HEK293 (cell line): Measurements from ENCODE around the gene CSF2RB.

Source experiments
- CTCF ChIA-PET: fragments of 350-600 bp; formaldehyde crosslinking; extraction: SDS; loops from one replicate; lab custom pipeline; 2021; ENCODE audit warnings: antibody characterized with exemption; lab: Yijun Ruan, JAX
- POLR2A ChIA-PET: fragments of 300-600 bp; formaldehyde crosslinking; extraction: SDS; loops from one replicate; lab custom pipeline; 2020; ENCODE audit warnings: antibody characterized with exemption, inconsistent platforms; lab: Yijun Ruan, JAX
- H3K27ac ChIP-seq: fragments of 200-500 bp; sonication (Bioruptor generic); 2 replicates; pipeline ENCODE4 v1.5.1; 2014; ENCODE audit warnings: low read depth, low read length, control low read depth, inconsistent platforms; ENCODE audit errors: extremely low read depth
- H3K36me3 ChIP-seq, 2 experiments: fragments of 200-500 bp in 1 of 2; sonication (Bioruptor generic) in 1 of 2; 1 replicate in 1 of 2; 2 replicates in 1 of 2; pipeline ENCODE4 v1.5.1; 2014 to 2017; ENCODE audit warnings: inconsistent platforms in 2 of 2, low read length in 2 of 2; ENCODE audit not compliant: control insufficient read depth in 2 of 2, insufficient read depth in 1 of 2
- H3K4me1 ChIP-seq: fragments of 200-500 bp; sonication (Bioruptor generic); 2 replicates; pipeline ENCODE4 v1.5.1; 2014; ENCODE audit warnings: mild to moderate bottlenecking, low read length, inconsistent platforms; ENCODE audit not compliant: control insufficient read depth, insufficient read depth
- H3K4me3 ChIP-seq: 2 replicates; pipeline ENCODE4 v1.5.1; 2011; ENCODE audit warnings: low read depth, mild to moderate bottlenecking, control low read depth, low read length, moderate library complexity
- H3K9me3 ChIP-seq: fragments of 200-500 bp; sonication (Bioruptor generic); 2 replicates; pipeline ENCODE4 v1.5.1; 2014; ENCODE audit warnings: low read depth, low read length, inconsistent platforms; ENCODE audit not compliant: control insufficient read depth, insufficient read depth
- IKZF3 ChIP-seq: fragments of 450-650 bp; IDR thresholded peaks from 2 replicates; pipeline ENCODE4 v1.5.0; 2018; ENCODE audit warnings: missing biosample characterization, mild to moderate bottlenecking, missing genetic modification characterization, moderate library complexity
- MEIS1 ChIP-seq: sonication (generic); formaldehyde crosslinking; IDR thresholded peaks from 2 replicates; pipeline ENCODE4 v1.8.1; 2022; ENCODE audit warnings: missing genetic modification reagents, mild to moderate bottlenecking, borderline replicate concordance
- REPIN1 ChIP-seq: fragments of 450-650 bp; formaldehyde crosslinking; IDR thresholded peaks from 2 replicates; pipeline ENCODE4 v1.5.1; 2017; ENCODE audit warnings: missing biosample characterization, missing genetic modification characterization, low read depth
- SCRT1 ChIP-seq: fragments of 450-650 bp; formaldehyde crosslinking; IDR thresholded peaks from 2 replicates; pipeline ENCODE4 v1.5.1; 2016; ENCODE audit warnings: missing biosample characterization, missing genetic modification characterization, borderline replicate concordance
- ZNF148 ChIP-seq: fragments of 450-650 bp; formaldehyde crosslinking; IDR thresholded peaks from 2 replicates; pipeline ENCODE4 v1.5.0; 2017; ENCODE audit warnings: missing biosample characterization, missing genetic modification characterization, borderline replicate concordance
- ZNF211 ChIP-seq: fragments of 450-650 bp; formaldehyde crosslinking; IDR thresholded peaks from 2 replicates; pipeline ENCODE4 v1.5.1; 2016; ENCODE audit warnings: low read depth, missing biosample characterization, missing genetic modification characterization
- ZNF449 ChIP-seq: fragments of 450-650 bp; formaldehyde crosslinking; IDR thresholded peaks from 2 replicates; pipeline ENCODE4 v1.5.1; 2017; ENCODE audit warnings: missing biosample characterization, mild to moderate bottlenecking, missing genetic modification characterization, moderate library complexity
- ZNF518A ChIP-seq: fragments of 450-650 bp; formaldehyde crosslinking; conservative IDR thresholded peaks from 2 replicates; pipeline ENCODE4 v1.5.1; 2016; ENCODE audit warnings: low read depth, missing biosample characterization, missing genetic modification characterization
- ZNF521 ChIP-seq: fragments of 450-650 bp; formaldehyde crosslinking; IDR thresholded peaks from 2 replicates; pipeline ENCODE4 v1.5.1; 2017; ENCODE audit warnings: missing biosample characterization, mild to moderate bottlenecking, missing genetic modification characterization
- ZNF658 ChIP-seq: fragments of 450-650 bp; formaldehyde crosslinking; IDR thresholded peaks from 2 replicates; pipeline ENCODE4; 2016; ENCODE audit warnings: missing biosample characterization, missing genetic modification characterization
- ZNF768 ChIP-seq: fragments of 450-650 bp; formaldehyde crosslinking; IDR thresholded peaks from 2 replicates; pipeline ENCODE4 v1.5.1; 2018; ENCODE audit warnings: missing biosample characterization, mild to moderate bottlenecking, missing genetic modification characterization
- ZNF843 ChIP-seq: fragments of 450-650 bp; formaldehyde crosslinking; IDR thresholded peaks from 2 replicates; pipeline ENCODE4 v1.5.1; 2016; ENCODE audit warnings: missing biosample characterization, missing genetic modification characterization
- TF ChIP-seq, protein P1 (sequence below): fragments of 450-650 bp; formaldehyde crosslinking; IDR thresholded peaks from 2 replicates; pipeline ENCODE4 v1.5.1; 2016; ENCODE audit warnings: missing biosample characterization, missing genetic modification characterization
- TF ChIP-seq, protein P2 (sequence below): fragments of 450-650 bp; formaldehyde crosslinking; optimal IDR thresholded peaks from 2 replicates; pipeline ENCODE3; 2016; ENCODE audit warnings: missing biosample characterization, mild to moderate bottlenecking, missing genetic modification characterization
- TF ChIP-seq, protein P3 (sequence below): fragments of 450-650 bp; formaldehyde crosslinking; conservative IDR thresholded peaks from 2 replicates; pipeline ENCODE4 v1.5.1; 2016; ENCODE audit warnings: low read depth, missing biosample characterization, missing genetic modification characterization

The CSF2RB gene

DNA sequence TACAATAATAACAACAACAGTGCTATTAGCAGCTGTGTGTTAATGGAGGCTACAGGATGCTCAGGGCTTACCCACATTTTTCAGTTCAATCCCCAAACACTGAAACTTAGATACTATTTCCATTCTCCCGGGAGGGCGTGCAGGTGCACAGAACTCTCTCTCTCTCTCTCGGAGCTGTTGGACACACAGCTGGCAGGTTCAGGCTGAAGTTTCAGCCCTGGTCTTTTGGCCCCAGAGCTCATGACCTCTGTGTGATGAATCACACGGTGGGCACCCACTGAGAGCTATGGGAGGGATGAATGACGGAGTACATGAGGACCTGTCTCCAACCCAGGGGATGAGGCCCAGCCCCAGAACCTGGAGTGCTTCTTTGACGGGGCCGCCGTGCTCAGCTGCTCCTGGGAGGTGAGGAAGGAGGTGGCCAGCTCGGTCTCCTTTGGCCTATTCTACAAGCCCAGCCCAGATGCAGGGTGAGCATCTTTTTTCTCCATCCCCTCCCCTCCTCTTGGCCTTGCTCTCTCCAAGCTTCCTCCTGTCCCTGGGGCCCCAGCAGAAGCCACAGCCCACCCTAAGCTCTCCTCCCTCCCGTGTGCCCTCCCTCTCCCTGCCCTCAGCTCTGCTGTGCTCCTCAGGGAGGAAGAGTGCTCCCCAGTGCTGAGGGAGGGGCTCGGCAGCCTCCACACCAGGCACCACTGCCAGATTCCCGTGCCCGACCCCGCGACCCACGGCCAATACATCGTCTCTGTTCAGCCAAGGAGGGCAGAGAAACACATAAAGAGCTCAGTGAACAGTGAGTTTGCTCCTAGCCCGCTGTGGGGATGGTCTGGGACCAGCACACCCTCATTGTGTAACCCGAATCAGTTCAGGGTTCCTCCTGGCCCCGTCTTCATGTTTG is 16.9 kb downstream of the CSF2RB start (continued):
- TF ChIP-seq ZNF148 (tag by site-specific recombination): no peak
- TF ChIP-seq ZNF521 (tag by site-specific recombination): no peak
- no peak for TF ChIP-seq REPIN1 (tag by site-specific recombination)
- no peak for TF ChIP-seq MEIS1 (CRISPR knock-in tag)
- TF ChIP-seq ZNF518A (tag by site-specific recombination): no peak
- no peak for TF ChIP-seq IKZF3 (tag by site-specific recombination)

- CTCF ChIA-PET: interaction anchor here (0.9 kb wide), 1 partner anchor 75 kb away, joined by 3 read pairs; no protein-coding TSS in a partner anchor
- Histone ChIP-seq H3K36me3 (no peaks in the 10 kb centered on the region), H3K9me3 (no peaks in the 10 kb centered on the region), H3K4me3 (no peak overlapping the region)
- TF ChIP-seq ZNF768 (tag by site-specific recombination): 0 out of 2 replicates have a peak, but pooled peaks have one; percentile 19
- no peak for TF ChIP-seq SCRT1 (tag by site-specific recombination)
- TF ChIP-seq, all 188 proteins: peak for 1
- H3K4me1 ChIP-seq: no peaks in the 10 kb centered on the region
- H3K27ac ChIP-seq: no peak overlapping the region
- POLR2A ChIA-PET: no interaction called here
Observed at GRCh38 chr22:36931446-36931845, 18.0 kb downstream of the CSF2RB start.

DNA sequence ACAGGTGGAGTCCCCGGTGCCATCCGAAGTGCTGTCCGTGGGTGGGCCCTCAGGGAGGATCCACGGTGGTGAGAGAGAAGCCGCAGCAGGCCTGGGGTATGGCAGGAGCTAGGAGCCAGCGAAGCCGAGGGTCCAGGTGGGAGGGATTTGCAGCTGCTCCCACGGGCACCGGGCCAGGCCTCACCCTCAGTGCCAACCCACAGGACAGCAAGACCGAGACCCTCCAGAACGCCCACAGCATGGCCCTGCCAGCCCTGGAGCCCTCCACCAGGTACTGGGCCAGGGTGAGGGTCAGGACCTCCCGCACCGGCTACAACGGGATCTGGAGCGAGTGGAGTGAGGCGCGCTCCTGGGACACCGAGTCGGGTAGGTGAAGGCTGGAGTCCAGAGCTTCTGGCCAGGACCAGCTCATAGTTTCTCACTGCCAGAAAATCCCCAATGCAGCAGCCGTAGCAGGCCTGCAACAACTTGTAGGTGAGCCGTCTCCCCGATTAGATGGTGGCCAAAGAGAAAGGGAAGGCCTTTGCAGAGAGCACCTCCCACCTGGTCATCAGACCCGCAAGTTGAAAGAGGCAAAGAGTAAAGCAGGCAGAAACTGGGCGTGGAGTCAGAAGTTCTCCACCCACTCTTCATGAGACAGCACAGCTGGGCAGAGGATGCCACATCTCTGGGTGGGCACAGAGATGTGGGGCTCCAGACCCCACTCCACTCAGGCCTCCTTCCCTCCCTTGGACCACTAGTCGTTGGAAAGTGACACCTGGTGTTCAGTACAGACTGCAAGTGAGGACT is 20.4 kb downstream of the CSF2RB start:
- ChIA-PET POLR2A (no interaction called here), CTCF (no interaction called here)
- Histone ChIP-seq H3K4me3 (no peak overlapping the region), H3K9me3 (no peaks in the 10 kb centered on the region), H3K36me3 (no peaks in the 10 kb centered on the region), H3K27ac (no peak overlapping the region), H3K4me1 (no peaks in the 10 kb centered on the region)
- TF ChIP-seq ZNF843 (tag by site-specific recombination) (no peak), ZNF449 (tag by site-specific recombination) (no peak), ZNF211 (tag by site-specific recombination) (no peak), ZNF658 (no peak)
- TF ChIP-seq, protein P1, sequence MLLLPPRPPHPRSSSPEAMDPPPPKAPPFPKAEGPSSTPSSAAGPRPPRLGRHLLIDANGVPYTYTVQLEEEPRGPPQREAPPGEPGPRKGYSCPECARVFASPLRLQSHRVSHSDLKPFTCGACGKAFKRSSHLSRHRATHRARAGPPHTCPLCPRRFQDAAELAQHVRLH (tag by site-specific recombination): no peak
- TF ChIP-seq, protein P2, sequence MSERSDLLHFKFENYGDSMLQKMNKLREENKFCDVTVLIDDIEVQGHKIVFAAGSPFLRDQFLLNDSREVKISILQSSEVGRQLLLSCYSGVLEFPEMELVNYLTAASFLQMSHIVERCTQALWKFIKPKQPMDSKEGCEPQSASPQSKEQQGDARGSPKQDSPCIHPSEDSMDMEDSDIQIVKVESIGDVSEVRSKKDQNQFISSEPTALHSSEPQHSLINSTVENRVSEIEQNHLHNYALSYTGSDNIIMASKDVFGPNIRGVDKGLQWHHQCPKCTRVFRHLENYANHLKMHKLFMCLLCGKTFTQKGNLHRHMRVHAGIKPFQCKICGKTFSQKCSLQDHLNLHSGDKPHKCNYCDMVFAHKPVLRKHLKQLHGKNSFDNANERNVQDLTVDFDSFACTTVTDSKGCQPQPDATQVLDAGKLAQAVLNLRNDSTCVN (tag by site-specific recombination): no peak
- TF ChIP-seq, protein P3, sequence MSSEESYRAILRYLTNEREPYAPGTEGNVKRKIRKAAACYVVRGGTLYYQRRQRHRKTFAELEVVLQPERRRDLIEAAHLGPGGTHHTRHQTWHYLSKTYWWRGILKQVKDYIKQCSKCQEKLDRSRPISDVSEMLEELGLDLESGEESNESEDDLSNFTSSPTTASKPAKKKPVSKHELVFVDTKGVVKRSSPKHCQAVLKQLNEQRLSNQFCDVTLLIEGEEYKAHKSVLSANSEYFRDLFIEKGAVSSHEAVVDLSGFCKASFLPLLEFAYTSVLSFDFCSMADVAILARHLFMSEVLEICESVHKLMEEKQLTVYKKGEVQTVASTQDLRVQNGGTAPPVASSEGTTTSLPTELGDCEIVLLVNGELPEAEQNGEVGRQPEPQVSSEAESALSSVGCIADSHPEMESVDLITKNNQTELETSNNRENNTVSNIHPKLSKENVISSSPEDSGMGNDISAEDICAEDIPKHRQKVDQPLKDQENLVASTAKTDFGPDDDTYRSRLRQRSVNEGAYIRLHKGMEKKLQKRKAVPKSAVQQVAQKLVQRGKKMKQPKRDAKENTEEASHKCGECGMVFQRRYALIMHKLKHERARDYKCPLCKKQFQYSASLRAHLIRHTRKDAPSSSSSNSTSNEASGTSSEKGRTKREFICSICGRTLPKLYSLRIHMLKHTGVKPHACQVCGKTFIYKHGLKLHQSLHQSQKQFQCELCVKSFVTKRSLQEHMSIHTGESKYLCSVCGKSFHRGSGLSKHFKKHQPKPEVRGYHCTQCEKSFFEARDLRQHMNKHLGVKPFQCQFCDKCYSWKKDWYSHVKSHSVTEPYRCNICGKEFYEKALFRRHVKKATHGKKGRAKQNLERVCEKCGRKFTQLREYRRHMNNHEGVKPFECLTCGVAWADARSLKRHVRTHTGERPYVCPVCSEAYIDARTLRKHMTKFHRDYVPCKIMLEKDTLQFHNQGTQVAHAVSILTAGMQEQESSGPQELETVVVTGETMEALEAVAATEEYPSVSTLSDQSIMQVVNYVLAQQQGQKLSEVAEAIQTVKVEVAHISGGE (tag by site-specific recombination): no peak
